HG02588 (cell line): ENCODE measurements around the gene THEM4.
"Not testable (repeated sequence)": the region's sequence is repeated elsewhere in the genome, so short reads cannot be mapped to it uniquely, and the experiment has no call there.

Source experiments
- ATAC-seq: cut with Tn5 transposase; IDR thresholded peaks from one replicate; pipeline ENCODE4 v1.9.1; 2021; ENCODE audit warnings: mild to moderate bottlenecking, moderate library complexity; ENCODE audit not compliant: unreplicated experiment

THEM4 gene

GRCh38 chr1:151860504-151861187, 48.7 kb downstream of the THEM4 start:
- ATAC-seq: no peak

DNA sequence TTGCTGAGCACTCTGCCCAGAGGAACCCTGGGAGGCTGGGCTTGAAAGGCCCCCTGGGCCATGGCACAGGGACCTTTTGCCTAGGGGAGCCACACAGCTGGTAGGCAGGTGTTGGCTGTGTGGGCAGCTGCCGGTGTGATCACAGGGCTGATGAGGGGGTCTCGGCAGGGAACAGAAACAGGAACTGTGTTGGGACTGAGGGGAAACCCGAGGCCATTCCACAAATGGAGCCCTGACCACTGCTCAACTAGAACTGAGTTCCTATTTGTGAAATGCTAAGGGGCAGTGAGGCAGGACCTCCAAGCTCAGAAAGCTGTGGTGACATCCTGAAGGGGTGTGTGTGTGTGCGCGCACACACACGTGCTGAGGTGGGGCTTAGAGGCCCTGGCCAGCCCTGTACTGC, 49.4 kb downstream of the THEM4 start:
- ATAC-seq: no peak

DNA sequence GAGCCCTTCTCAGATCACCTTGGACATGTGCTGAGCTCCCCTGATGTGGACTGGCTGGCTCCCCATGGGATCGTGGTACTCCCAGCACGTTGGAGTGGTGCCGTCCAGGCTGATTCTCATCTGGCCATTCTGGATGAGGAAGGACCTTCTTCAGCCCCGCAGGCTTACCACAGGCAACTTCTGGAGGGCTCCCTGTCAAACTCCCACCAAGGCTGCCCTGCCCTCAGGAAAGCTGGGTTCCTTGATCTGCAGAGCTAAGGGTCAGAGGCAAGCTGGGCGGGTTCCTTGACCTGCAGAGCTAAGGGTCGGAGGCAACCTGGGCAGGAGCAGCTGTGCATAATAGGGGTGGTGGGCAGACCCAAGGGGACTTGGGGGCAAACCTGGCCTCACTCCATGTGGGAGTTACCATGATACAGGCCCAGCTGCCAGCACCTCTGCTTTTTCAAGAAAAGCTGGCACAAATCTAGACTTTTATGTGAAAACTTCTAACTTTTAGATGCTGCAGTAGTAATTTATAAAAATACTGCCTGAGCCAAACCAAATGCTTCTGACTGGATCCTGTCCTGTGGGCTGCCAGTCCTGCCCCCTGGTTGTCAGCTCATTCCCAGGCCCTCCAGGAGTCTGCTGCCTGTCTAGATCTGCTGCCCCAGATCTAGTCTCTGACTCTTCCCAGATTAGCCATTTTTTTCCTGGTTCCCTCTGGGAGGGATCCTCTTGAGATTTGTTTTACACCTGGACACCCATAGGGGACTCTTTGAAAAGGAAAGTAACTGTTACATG, 50.2 kb downstream of the THEM4 start:
- ATAC-seq: no peak

GRCh38 chr1:151858030-151858746, 51.1 kb downstream of the THEM4 start:
- no peak for ATAC-seq

GRCh38 chr1:151855933-151856332, 53.4 kb downstream of the THEM4 start:
- ATAC-seq: no peak

GRCh38 chr1:151855516-151855915, 53.8 kb downstream of the THEM4 start:
- ATAC-seq: not testable (repeated sequence)

DNA sequence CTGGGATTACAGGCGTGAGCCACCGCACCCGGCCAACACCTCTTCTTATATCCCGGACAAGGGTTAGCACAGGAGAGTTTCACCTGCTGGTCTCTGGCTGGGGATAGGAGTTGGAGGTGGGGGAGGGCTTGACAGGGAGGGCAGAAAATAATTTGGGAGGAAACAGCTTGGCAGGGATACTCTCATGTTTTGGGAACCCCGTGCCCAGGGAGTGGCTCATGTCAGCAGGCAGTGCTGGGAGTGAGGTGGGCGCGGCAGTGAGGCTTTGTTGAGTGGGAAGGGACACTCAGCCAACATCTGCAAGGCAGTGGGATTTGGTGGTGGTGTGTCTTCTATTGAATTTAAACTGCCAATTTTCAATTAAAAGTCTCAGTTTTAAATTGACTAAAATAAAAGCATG, 54.7 kb downstream of the THEM4 start:
- ATAC-seq: no peak

GRCh38 chr1:151853411-151853943, 55.8 kb downstream of the THEM4 start, which contains the start of gene THEM5:
TSS of gene THEM5 (minus strand) at chr1:151853712. CDS start at chr1:151853565, 147 bp downstream.
- ATAC-seq: no peak

DNA sequence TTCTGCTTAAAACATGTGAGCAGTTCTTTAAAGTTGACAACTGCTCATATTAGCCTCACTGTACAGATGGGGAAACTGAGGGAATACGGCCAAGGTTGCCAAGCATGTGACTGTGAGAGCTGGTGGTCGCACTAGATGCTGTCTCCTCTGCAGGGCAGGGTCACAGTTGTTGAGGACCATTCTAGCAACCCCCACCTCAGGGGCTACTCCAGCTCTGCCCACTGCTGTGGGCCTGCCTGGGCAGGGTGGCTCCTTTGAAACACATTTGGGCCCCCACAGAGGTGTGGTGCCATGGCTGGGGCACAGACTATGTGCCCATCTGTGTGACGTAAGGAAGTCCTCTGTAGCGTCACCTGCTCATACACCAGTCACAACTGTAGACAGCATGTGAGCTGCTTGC, 56.6 kb downstream of the THEM4 start:
- no peak for ATAC-seq

- ATAC-seq: no peak
Observed at GRCh38 chr1:151851886-151852285, 57.4 kb downstream of the THEM4 start.

DNA sequence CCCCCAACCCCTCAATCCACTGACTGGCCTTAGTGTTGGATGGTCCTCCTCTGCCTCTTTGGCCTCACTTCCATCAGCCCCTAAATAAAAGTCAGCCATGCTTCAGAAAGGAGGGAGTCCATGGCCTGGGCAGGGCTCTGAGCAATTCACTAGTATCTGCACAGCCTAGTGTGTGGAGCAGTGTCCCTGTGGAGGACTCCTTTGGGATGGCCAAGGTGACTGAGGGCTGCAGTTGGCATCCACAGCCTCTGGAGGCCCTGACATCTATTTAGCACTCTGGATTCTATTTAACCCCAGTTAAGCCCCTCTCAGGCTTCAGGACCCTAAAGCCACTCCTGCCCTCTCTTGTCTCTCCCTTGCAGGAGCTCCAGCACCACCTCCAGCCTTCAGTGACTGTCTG, 59.4 kb downstream of the THEM4 start:
- ATAC-seq: no peak

GRCh38 chr1:151849126-151849525, 60.2 kb downstream of the THEM4 start:
- no peak for ATAC-seq

GRCh38 chr1:151847867-151848596, 61.3 kb downstream of the THEM4 start:
- no peak for ATAC-seq

DNA sequence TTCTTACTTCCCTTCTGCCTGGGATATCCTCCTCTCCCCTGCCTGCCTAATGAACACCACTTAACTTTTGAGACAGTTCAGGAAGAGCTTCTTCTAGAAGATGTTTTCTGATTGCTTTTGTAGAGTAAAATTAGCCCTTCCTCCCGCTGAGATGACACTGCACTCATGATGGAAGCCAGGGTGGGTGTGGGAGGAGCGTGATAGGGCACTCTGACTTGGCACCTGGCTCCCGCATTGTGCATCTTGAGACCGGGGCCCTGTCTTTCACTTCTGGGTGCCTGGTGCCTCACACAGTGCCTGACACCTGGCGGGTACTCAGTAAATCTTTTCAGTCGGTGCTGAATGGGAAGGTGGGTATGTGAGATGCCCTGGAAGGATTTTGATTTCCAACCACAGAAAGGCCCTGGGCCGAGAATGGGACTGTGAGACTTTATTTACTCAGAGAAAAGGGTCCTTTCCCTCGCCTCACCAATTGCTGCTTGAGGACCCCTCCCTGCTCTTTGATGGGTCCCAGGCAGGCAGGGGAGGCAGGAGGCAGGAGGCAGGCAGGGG, 62.5 kb downstream of the THEM4 start:
- no peak for ATAC-seq

- ATAC-seq: no peak
Observed at GRCh38 chr1:151846062-151846568, 63.2 kb downstream of the THEM4 start.

- no peak for ATAC-seq
Observed at GRCh38 chr1:151843398-151843797, 65.9 kb downstream of the THEM4 start.

- no peak for ATAC-seq
Observed at GRCh38 chr1:151841141-151841540, 68.2 kb downstream of the THEM4 start.

DNA sequence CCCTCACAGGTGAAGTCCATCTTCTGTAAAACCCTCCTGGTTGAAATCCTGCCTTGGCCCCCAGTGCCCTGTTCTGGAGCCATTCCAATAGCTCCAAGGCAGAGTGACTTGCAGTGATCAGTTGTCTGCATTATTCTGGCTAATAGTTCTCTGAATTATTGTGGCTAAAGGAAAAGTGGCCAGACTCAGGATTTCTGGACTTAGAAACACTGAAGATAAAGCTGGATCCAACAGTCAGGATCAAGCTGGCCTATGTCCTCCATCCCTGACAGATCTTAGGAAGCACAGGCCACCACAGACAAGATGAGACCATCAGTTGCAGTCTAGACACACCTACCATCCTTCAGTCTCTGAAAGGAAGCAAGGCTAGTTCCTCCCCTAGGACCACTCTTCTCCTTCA, 68.9 kb downstream of the THEM4 start:
- ATAC-seq: no peak

- ATAC-seq: peak; percentile 40
Observed at GRCh38 chr1:151839457-151840403, 69.6 kb downstream of the THEM4 start, which contains the start of gene C2CD4D. TSS of gene C2CD4D (minus strand) at chr1:151839820. CDS start at chr1:151838989, 831 bp downstream.
